ENCODE data around the gene MNT.
A peak's percentile ranks its signal among the peaks of the same experiment; 100 is the strongest.

MNT gene

DNA sequence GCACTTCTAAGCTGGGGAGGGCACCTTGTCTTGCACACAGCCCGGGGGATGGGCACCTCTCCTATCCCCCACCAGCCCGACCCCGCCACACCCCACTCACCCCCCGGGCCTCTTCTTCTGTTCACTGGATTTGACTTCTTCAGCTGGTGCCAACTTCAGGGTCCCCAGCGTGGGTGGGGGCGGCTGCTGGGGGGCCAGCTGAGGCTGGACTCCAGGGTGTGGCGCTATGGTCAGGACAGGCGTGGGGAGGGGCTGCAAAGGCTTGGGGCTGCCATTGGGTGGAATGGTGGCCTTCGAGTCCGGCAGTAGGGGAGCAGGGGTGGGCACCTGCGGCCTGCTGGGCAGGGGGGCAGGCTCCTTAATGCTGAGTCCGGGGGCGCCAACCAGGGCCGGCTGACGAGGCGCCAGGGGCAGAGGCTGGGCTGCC, 6.1 kb downstream of the MNT start:
- DNase-seq = no peak

GRCh38 chr17:2393954-2394749, 6.7 kb downstream of the MNT start:
- no peak for DNase-seq

GRCh38 chr17:2393174-2393953, 7.5 kb downstream of the MNT start:
- peak; percentile 94 for DNase-seq

GRCh38 chr17:2392252-2393173, 8.3 kb downstream of the MNT start:
- peak; percentile 97 for DNase-seq

DNA sequence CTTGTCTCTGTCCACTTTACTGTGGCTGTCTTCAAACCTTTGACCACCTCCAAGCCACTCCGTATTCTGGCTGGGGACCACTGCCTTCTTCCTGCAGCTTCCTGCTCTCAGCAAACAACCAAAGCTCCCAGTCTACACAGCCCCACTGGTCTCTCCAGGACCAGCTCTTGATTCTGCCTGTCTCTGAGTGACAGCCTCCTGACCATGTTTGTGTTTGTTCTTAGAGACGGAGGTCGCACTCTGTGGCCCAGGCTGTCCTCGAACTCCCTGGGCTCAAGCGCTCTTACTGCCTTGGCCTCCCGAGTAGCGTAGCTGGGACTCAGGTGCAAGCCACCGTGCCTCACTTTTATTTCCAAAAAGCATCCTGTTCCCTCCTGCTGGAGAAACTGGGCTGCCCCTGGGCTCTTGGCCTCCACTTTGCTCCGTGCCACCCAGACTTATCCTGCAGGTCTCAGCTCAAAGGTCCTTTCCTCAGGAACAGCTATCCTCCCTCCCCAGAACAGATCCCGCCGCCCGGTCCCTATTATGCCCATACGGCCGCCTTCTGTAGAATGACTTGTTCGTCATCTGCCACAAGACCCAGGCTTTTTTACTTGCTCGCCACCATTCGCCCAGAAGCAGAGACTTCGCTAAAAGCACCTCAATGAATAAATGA, 9.1 kb downstream of the MNT start:
- DNase-seq = no peak

DNA sequence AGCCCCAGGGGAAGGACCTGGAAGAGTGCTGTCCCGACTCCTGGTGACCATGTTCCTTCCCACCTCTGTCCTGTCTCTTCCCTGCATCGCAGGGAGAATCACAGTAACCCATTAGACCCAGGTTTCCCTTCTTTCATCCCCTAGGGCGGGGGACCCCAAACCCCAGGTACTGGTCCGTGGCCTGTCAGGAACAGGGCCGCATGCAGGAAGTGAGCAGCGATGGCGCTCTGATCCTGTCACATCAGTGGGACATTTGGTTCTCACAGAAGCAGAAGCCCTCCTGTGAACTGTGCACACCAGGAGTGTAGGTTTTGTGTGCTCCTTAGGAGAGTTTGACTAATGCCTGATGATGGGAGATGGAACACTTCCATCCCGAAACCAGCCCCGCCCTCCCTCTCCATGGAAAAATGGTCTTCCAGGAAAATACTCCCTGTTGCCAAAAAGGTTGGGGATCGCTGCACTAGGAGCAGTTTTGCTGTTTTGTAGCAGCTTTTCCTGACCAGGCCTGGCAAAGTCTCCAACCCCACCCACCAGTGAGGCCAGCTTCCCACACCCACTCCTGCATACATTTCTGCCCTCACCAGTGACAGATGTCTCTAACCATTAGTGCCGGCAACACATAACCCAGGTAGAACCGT, 10.5 kb downstream of the MNT start:
- DNase-seq = no peak

- DNase-seq = peak; percentile 54
Measured at GRCh38 chr17:2388683-2389055, 12.2 kb downstream of the MNT start.

DNA sequence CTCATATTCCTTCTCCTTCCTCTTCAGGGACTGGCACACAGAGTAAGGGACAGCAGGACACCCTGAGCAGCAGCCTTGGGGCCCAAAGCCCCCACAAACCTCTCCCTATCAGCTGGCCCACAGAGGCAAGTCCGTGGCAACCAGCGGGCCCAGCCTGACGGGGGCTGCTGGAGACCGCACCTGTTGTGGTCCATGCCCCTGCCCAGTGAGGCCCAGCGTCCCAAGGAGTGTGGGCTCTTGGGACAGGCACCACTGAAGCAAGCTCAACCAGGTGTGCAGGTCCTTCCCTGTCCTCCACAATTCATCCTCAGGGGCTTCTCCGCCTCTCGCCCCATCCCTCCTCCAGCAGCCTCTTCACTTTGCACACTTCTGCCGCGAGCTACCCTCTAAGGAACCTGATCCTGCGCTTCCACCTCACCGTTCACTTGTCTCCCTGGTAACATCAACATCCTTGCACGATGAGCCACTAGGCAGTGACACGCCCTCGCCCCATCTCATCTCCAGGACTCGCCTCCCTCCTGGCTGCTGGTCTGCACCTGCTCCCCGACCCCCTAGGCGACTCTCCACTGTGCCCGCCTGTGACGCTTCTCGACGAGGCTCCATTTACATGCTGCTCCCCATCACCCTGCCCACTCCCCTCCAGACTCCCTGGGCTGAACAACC, 12.7 kb downstream of the MNT start:
- DNase-seq = peak; percentile 62

DNA sequence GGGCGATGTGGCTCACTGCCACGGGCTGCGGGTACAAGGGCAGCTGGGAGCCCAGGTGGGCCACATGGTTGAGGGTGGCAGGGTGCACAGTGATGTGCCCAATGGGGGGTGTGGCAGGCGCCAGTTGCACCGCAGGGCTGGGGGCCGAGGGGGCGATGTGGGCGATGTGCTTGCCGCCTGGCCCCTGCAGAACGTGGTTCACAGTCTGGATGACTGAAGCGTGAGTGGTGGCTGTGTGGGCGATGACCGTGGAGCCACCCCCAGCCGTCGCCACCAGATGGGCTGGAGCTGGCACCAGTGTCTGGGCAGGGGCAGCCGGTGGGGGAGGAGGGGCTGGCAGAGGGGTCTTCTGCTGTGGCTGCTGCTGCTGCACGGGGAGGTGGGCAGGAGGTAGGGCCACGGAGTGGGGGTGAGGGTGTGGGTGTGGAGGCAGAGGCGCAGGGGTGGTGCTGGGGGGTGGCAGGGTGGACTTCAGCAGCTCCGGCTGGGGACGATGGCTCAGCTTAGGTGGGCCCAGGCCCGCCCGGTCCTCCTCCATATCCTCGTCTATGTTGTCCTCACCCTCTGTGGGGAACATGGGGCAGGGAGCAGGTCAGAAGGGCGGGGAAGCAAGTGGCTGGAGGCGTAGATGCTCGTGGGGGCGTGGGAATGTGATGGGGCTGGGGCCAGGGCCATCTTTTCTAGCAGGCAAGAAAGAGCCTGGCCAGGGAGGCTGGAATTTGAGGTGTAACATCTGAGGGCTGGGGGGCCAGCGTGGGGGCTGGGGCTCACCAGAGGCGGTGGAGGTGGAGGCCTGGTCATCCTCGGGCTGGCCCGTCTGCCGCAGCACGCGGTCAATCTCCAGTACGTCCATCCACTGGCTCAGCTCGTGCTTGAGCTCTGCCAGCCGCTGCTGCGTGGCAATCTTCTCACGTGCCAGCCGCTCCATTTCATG, 13.5 kb downstream of the MNT start:
- DNase-seq = no peak

DNA sequence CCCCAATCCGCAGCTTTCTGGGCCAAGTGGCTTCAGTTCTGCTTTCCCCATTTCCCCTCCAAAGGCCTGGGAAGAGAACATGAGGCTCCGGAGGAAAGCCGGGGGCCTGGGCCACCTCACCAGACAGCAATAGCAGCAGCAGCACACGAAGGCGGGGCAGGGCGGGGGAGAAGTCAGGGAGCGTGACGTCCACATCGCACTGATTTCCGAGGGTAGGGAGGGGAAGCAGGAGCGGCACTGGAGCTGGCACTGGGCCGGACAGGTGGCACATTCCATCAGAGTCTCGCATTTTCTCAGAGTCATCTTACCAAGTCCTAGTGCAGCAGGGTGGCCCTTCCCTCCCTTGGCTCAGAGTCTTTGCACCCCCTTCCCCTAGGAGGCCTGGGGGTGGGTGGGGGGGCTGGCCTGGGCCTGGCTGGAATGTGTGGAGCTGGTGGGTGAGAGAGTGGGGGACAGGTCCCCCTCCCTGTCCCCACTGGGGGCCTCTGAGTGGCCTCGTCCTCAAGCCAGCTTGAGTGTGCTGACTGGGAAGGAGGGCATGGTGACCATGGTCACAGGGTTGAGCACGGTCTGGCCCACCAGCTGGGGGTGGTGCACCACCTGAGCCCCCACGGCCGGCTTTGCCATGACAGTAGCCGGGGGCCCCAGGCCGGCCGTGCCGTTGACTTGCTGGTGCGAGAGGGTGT, 14.3 kb downstream of the MNT start:
- no peak for DNase-seq

DNA sequence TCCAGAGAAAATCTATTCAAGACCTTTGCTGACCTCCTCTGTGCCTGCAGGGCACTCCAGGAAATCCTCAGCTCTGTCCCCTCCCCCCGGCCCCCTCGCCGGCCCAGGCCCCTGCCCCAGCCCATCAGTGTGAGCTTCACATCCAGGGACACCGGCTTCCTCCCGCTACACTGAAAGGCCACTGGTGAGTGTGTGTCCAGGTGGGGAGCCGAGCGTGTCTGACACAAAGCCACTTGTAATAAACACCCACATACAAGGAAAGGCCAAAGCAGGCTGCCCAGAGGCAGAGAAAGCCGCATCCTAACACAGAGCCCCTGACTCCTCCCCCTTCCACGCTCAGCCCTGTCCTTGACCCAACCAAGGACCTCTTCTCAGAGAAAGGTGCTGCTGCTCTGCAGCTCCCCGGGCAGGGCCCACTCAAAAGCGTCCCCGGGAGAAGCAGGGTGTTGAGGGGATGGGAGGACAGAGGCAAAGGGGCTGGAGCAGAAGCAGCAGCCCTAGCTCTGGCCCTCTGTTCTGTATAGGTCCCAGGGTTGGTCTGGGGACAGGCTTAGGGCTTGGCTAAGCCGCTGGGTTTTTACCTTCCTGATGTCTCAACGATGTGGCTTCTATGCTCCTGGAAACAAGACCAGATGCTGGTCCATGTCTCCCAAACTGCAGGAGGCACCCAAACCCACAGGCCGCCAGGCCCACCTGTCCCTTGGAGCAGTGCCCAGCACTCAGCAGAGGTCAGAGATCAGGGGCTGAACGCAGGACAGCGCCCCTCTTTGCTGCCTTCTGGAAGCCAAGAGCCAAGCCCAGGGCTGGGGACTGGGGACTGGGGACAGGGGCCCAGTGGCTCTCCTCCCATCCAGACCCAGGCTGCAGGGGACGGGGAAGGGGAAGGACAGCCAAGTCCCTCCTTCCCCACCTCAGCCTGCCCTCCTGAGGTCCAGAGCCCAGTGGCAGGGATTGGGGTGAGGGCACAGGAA, 15.3 kb downstream of the MNT start:
- DNase-seq = no peak

DNA sequence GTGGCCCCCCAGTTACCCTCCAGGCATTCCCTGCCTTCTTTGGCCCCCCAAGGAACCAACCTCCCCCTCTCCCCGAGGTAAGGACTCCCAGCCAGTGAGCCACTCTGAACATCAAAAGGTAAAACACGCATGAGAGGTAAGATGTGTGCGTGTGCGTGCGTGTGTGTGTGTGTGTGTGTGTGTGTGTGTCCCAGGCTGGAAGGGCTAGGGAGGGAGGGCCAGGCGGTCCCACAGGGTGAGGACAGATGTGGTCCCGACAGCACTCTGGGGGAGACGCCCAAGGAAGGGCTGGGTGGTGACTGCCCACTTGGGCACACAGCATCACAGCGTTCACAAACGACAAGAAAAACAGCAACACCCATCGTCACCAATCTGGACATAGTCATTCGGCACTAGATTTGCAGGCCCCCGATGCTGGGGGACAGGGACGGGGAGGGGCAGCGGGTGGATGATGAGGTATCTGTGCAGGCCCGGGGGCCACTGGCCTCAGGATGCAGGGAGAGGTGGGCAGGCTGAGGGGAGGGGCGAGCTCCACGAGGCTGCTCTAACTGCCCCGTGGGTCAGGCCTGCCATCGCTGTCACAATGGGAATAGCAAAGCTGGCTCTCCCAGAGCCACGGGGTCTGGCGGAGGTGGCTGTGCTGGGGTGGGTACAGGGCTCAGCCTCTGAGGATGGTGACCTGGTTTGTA, 16.3 kb downstream of the MNT start:
- DNase-seq = no peak

- no peak for DNase-seq
Measured at GRCh38 chr17:2383628-2384167, 17.2 kb downstream of the MNT start.

- no peak for DNase-seq
Measured at GRCh38 chr17:2380950-2381649, 19.8 kb downstream of the MNT start.

DNA sequence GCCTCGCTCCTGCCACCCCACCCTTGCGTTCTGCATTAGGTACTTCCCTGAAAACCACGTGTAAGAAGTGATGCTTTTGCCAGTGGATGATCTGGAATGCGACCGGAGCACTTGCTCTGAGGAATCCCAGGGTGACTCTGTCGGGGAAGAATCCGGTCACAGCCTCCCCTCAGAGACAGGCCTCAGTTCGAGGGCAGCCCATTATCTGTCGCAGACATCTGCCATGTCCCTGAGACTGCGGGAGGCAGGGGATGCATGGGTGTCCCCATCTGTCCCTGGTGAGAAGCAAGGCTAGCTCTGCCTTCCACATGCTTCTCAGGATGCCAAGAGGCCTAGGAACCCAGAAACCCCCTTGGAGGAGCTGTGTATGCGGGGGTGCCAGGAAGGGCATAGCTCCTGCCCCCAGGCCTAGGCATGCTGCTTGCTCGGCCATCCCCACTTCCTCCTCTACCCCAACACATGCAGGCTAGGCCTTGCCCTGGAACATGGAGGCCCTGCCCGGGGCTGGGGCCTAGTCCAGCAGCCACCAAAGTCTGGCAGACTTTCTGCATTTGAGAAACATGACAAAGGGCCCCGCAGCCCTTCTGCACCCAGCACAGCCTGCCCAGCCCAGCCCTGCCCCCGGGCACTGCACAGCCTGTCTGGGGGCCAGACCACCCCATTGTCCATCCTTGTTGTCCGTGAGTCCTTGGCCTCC, 20.5 kb downstream of the MNT start:
- DNase-seq = no peak

GRCh38 chr17:2379489-2380225, 21.2 kb downstream of the MNT start:
- DNase-seq = no peak
